ENCODE data around the gene STRN4.

- TF ChIP-seq CTCF (IDR thresholded peaks at IDR 0.05), result no peak
- no peak for TF ChIP-seq POLR2A (IDR thresholded peaks at IDR 0.05)
Observed at GRCh38 chr19:46727757-46728156, 18.5 kb downstream of the STRN4 start.
